GM23338 (cell line): ENCODE measurements around the gene CLASRP. TPM values are rescaled to one million over a fixed set of nuclear protein-coding genes. Genes with fewer than 3 reads are reported as not detected.

Experiments
- ATAC-seq: fragments of 200-7000 bp; cut with Tn5 transposase; 3 replicates; pipeline ENCODE4 v1.9.1; 2020
- DNase-seq: peaks from one replicate; pipeline ENCODE4 v3.0.0-alpha.2; 2015; ENCODE audit warnings: low spot score
- H2AFZ ChIP-seq: fragments of 200-600 bp; sonication (generic); 2 replicates; pipeline ENCODE4 v1.8.0; 2016; ENCODE audit warnings: antibody characterized with exemption, mild to moderate bottlenecking, moderate library complexity
- H3F3A ChIP-seq: fragments of 200-600 bp; sonication (generic); replicated peaks from 2 replicates; pipeline ENCODE4 v1.8.0; 2017; ENCODE audit warnings: antibody characterized with exemption, mixed run types, low read depth
- H3K27ac ChIP-seq: fragments of 200-600 bp; sonication (generic); 2 replicates; pipeline ENCODE4 v1.6.1; 2016; ENCODE audit warnings: low read depth
- H3K27me3 ChIP-seq: fragments of 200-600 bp; sonication (generic); 2 replicates; pipeline ENCODE4 v1.8.0; 2016; ENCODE audit warnings: mild to moderate bottlenecking, mixed run types, moderate library complexity; ENCODE audit not compliant: insufficient read depth
- H3K36me3 ChIP-seq: fragments of 200-600 bp; sonication (generic); 2 replicates; pipeline ENCODE4 v1.8.0; 2016; ENCODE audit warnings: mild to moderate bottlenecking; ENCODE audit not compliant: insufficient read depth
- H3K4me1 ChIP-seq: fragments of 200-600 bp; sonication (generic); 2 replicates; pipeline ENCODE4 v1.8.0; 2016; ENCODE audit warnings: mild to moderate bottlenecking, moderate library complexity; ENCODE audit not compliant: insufficient read depth
- H3K4me2 ChIP-seq: fragments of 200-600 bp; sonication (generic); 2 replicates; pipeline ENCODE4 v1.7.1; 2017; ENCODE audit warnings: mixed run types
- H3K4me3 ChIP-seq: fragments of 200-600 bp; sonication (generic); 2 replicates; pipeline ENCODE4 v1.6.1; 2016; ENCODE audit warnings: mixed run types
- H3K79me2 ChIP-seq: fragments of 200-600 bp; sonication (generic); replicated peaks from 2 replicates; pipeline ENCODE4 v1.8.0; 2017; ENCODE audit warnings: mild to moderate bottlenecking; ENCODE audit not compliant: insufficient read depth
- H3K9me2 ChIP-seq: fragments of 200-600 bp; sonication (generic); 2 replicates; pipeline ENCODE4 v1.8.0; 2017; ENCODE audit not compliant: insufficient read depth
- H4K20me1 ChIP-seq: fragments of 200-600 bp; sonication (generic); replicated peaks from 2 replicates; pipeline ENCODE4 v1.8.0; 2017; ENCODE audit warnings: mild to moderate bottlenecking; ENCODE audit not compliant: insufficient read depth
- H3K27ac Mint-ChIP-seq: 2 replicates; pipeline ENCODE4 v1.8.0; 2020; ENCODE audit warnings: inconsistent platforms, mild to moderate bottlenecking, moderate library complexity, mixed read lengths
- H3K27me3 Mint-ChIP-seq: 3 replicates; pipeline ENCODE4 v1.8.0; 2022; ENCODE audit warnings: low read depth, mild to moderate bottlenecking, moderate library complexity, mixed read lengths, inconsistent platforms; ENCODE audit not compliant: insufficient read depth, poor library complexity
- H3K36me3 Mint-ChIP-seq: 3 replicates; pipeline ENCODE4 v1.8.0; 2021; ENCODE audit warnings: low read depth, mild to moderate bottlenecking, inconsistent platforms, moderate library complexity, mixed read lengths
- H3K4me1 Mint-ChIP-seq: 3 replicates; pipeline ENCODE4 v1.8.0; 2020; ENCODE audit warnings: mild to moderate bottlenecking, inconsistent platforms, mixed read lengths
- H3K4me3 Mint-ChIP-seq: 3 replicates; pipeline ENCODE4 v1.8.0; 2021; ENCODE audit warnings: moderate library complexity, mild to moderate bottlenecking, inconsistent platforms, mixed read lengths
- H3K9me3 Mint-ChIP-seq: 3 replicates; pipeline ENCODE4 v1.8.0; 2020; ENCODE audit warnings: moderate library complexity, mild to moderate bottlenecking, inconsistent platforms, mixed read lengths
- CREB1 ChIP-seq: fragments of 250-450 bp; sonication (Bioruptor Pico); IDR thresholded peaks from 2 replicates; pipeline ENCODE4 v1.5.0; 2020; ENCODE audit warnings: low read depth, mild to moderate bottlenecking, moderate library complexity
- ETS1 ChIP-seq: IDR thresholded peaks from 2 replicates; pipeline ENCODE4 v1.6.1; 2016; ENCODE audit warnings: antibody characterized with exemption
- EZH2 ChIP-seq: fragments of 200-600 bp; sonication (generic); IDR thresholded peaks from one replicate; pipeline ENCODE4 v1.8.0; 2017; ENCODE audit warnings: antibody characterized with exemption, mild to moderate bottlenecking, low read depth; ENCODE audit not compliant: unreplicated experiment
- EZH2phosphoT487 ChIP-seq: fragments of 200-600 bp; sonication (generic); IDR thresholded peaks from one replicate; pipeline ENCODE4 v1.8.1; 2018; ENCODE audit warnings: antibody characterized with exemption; ENCODE audit not compliant: unreplicated experiment
- JUNB ChIP-seq: IDR thresholded peaks from one replicate; pipeline ENCODE4 v1.6.1; 2016; ENCODE audit warnings: antibody characterized with exemption; ENCODE audit not compliant: unreplicated experiment
- NANOG ChIP-seq: IDR thresholded peaks from 2 replicates; pipeline ENCODE4 v1.6.1; 2016; ENCODE audit warnings: antibody characterized with exemption, borderline replicate concordance
- POLR2AphosphoS5 ChIP-seq: IDR thresholded peaks from 2 replicates; pipeline ENCODE4 v1.6.1; 2016; ENCODE audit warnings: antibody characterized with exemption, low read depth
- STAT1 ChIP-seq: IDR thresholded peaks from one replicate; pipeline ENCODE4 v1.6.1; 2016; ENCODE audit warnings: antibody characterized with exemption; ENCODE audit not compliant: unreplicated experiment
- ZNF114 ChIP-seq: fragments of 250-450 bp; sonication (Bioruptor Pico); IDR thresholded peaks from 2 replicates; pipeline ENCODE4 v1.5.0; 2020; ENCODE audit warnings: mild to moderate bottlenecking, moderate library complexity
- ZNF331 ChIP-seq: fragments of 250-450 bp; sonication (Bioruptor Pico); IDR thresholded peaks from 2 replicates; pipeline ENCODE4 v1.5.0; 2020; ENCODE audit warnings: low read depth, mild to moderate bottlenecking, moderate library complexity
- ZNF462 ChIP-seq: fragments of 250-450 bp; sonication (Bioruptor Pico); IDR thresholded peaks from 2 replicates; pipeline ENCODE4 v1.5.0; 2020; ENCODE audit warnings: mild to moderate bottlenecking, moderate library complexity
- polyA plus RNA-seq: library from polyadenylated mRNA; unstranded; fragments of >200 nt; fragmentation: Nextera tagmentation; extraction: Ambion mirVana; gene quantifications from 2 replicates; pipeline ENCODE4 v1.2.1, GENCODE V29; 2016
- total RNA-seq: library from RNA; depleted of rRNA; stranded (reverse); fragments of >200 nt; shearing (Covaris generic); gene quantifications from 2 replicates; pipeline ENCODE4 v1.2.3, GENCODE V29; 2014
- TF ChIP-seq, protein P1 (sequence below), 2 experiments: fragments of 200-600 bp in 1 of 2; sonication (generic) in 1 of 2; conservative IDR thresholded peaks; 2 replicates each; pipeline versions ENCODE4 v1.5.1 to v1.6.1; 2016 to 2017; ENCODE audit warnings: antibody characterized with exemption in 2 of 2, low read depth in 2 of 2, mild to moderate bottlenecking in 2 of 2, moderate library complexity in 1 of 2

The CLASRP gene
- total and polyA plus RNA-seq, 2 experiments from 2014 or later = 27.1 to 78.7 TPM

DNA sequence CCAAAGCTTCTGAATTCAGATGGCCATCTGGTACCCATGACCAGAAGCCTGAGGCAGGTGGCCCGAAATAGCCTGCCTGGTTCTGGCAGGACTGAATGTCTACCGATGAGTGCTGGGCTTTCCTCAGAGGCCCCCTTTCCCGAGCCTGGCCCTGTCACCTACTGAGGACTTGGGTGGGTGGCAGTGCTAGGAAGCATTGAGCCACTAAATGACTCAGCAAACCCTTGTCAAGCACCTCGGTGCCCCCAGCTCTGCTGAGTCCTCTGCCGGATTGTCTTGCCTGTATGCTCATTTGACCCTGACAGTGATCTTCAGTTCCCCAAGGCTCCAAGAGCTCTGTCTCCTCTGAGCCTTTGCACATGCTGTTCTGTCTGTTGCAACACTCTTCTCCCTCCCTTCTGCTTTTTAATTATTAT, 72.0 kb downstream of the CLASRP start (continued):
- TF ChIP-seq ETS1 = no peak

GRCh38 chr19:45112111-45112827, 73.4 kb downstream of the CLASRP start:
- Mint-ChIP-seq H3K4me3 (no peak overlapping the region), H3K9me3 (no peaks in the 10 kb centered on the region), H3K36me3 (no peaks in the 10 kb centered on the region; the same call in 2 of the 3 replicates), H3K27ac (no peak overlapping the region; the same call in 1 of the 2 replicates), H3K4me1 (peaks cover 8% of the 10 kb centered on the region), H3K27me3 (peaks cover 7% of the 10 kb centered on the region)
- H3K4me3 ChIP-seq = no peak overlapping the region
- peaks cover 51% of the 10 kb centered on the region for H4K20me1 ChIP-seq
- no peaks in the 10 kb centered on the region for H3K9me2 ChIP-seq
- no peaks in the 10 kb centered on the region for H3K36me3 ChIP-seq
- no peak overlapping the region for H3K4me2 ChIP-seq
- no peak overlapping the region for H2AFZ ChIP-seq
- peaks cover 98% of the 10 kb centered on the region for H3K79me2 ChIP-seq
- H3K4me1 ChIP-seq = no peaks in the 10 kb centered on the region; the same call in 1 of the 2 replicates
- DNase-seq (no peak), ATAC-seq (no peak)
- no peaks in the 10 kb centered on the region for H3F3A ChIP-seq
- no peak overlapping the region for H3K27ac ChIP-seq
- no peaks in the 10 kb centered on the region for H3K27me3 ChIP-seq
- TF ChIP-seq, protein P1, sequence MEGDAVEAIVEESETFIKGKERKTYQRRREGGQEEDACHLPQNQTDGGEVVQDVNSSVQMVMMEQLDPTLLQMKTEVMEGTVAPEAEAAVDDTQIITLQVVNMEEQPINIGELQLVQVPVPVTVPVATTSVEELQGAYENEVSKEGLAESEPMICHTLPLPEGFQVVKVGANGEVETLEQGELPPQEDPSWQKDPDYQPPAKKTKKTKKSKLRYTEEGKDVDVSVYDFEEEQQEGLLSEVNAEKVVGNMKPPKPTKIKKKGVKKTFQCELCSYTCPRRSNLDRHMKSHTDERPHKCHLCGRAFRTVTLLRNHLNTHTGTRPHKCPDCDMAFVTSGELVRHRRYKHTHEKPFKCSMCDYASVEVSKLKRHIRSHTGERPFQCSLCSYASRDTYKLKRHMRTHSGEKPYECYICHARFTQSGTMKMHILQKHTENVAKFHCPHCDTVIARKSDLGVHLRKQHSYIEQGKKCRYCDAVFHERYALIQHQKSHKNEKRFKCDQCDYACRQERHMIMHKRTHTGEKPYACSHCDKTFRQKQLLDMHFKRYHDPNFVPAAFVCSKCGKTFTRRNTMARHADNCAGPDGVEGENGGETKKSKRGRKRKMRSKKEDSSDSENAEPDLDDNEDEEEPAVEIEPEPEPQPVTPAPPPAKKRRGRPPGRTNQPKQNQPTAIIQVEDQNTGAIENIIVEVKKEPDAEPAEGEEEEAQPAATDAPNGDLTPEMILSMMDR (conservative IDR thresholded peaks at IDR 0.05; ENCODE audit: low read depth in 2 of 2) = no peak
- TF ChIP-seq ETS1 (no peak), ZNF462 (no peak), CREB1 (CRISPR knock-in tag) (no peak), NANOG (no peak), EZH2 (no peak), ZNF114 (CRISPR knock-in tag) (no peak), STAT1 (no peak), POLR2AphosphoS5 (no peak), ZNF331 (CRISPR knock-in tag) (no peak), EZH2phosphoT487 (no peak), JUNB (no peak)
